Hepatocyte (in vitro differentiated cells): ENCODE measurements around the gene SEC23IP. TPM values are rescaled to one million over a fixed set of nuclear protein-coding genes. Genes with fewer than 3 reads are reported as not detected.

Experiments used
- DNase-seq: peaks from one replicate; pipeline ENCODE4 v3.0.0-alpha.2; 2016; ENCODE audit warnings: low spot score
- H2AFZ ChIP-seq: fragments of 200-600 bp; sonication (generic); 2 replicates; pipeline ENCODE4 v1.6.0; 2016; ENCODE audit warnings: antibody characterized with exemption, mild to moderate bottlenecking
- H3K27ac ChIP-seq: fragments of 200-600 bp; sonication (generic); 2 replicates; pipeline ENCODE4 v1.5.1; 2016; ENCODE audit warnings: mild to moderate bottlenecking
- H3K27me3 ChIP-seq: fragments of 200-600 bp; sonication (generic); 2 replicates; pipeline ENCODE4 v1.6.1; 2016
- H3K36me3 ChIP-seq: fragments of 200-600 bp; sonication (generic); replicated peaks from 2 replicates; pipeline ENCODE4 v1.5.1; 2016; ENCODE audit warnings: low read depth; ENCODE audit not compliant: insufficient read depth
- H3K4me1 ChIP-seq: fragments of 200-600 bp; sonication (generic); 2 replicates; pipeline ENCODE4 v1.5.1; 2016; ENCODE audit warnings: mild to moderate bottlenecking, moderate library complexity; ENCODE audit not compliant: insufficient read depth
- H3K4me2 ChIP-seq: fragments of 200-600 bp; sonication (generic); 2 replicates; pipeline ENCODE4 v1.6.0; 2016
- H3K4me3 ChIP-seq: fragments of 200-600 bp; sonication (generic); 2 replicates; pipeline ENCODE4 v1.5.1; 2016; ENCODE audit warnings: mild to moderate bottlenecking
- H3K79me2 ChIP-seq: fragments of 200-600 bp; sonication (generic); 2 replicates; pipeline ENCODE4 v1.6.0; 2017; ENCODE audit warnings: mild to moderate bottlenecking
- H3K9me2 ChIP-seq: fragments of 200-600 bp; sonication (generic); replicated peaks from 2 replicates; pipeline ENCODE4 v1.6.0; 2017; ENCODE audit warnings: mild to moderate bottlenecking; ENCODE audit not compliant: insufficient read depth
- H3K9me3 ChIP-seq: fragments of 200-600 bp; sonication (generic); 2 replicates; pipeline ENCODE4 v1.5.1; 2016; ENCODE audit warnings: low read depth, mild to moderate bottlenecking
- H4K20me1 ChIP-seq: fragments of 200-600 bp; sonication (generic); 2 replicates; pipeline ENCODE4 v1.6.0; 2016; ENCODE audit warnings: mild to moderate bottlenecking; ENCODE audit not compliant: insufficient read depth, poor library complexity, severe bottlenecking
- EZH2 ChIP-seq: fragments of 200-600 bp; sonication (generic); IDR thresholded peaks from 2 replicates; pipeline ENCODE4 v1.6.1; 2016; ENCODE audit warnings: antibody characterized with exemption, mild to moderate bottlenecking, borderline replicate concordance
- EZH2phosphoT487 ChIP-seq: fragments of 200-600 bp; sonication (generic); IDR thresholded peaks from one replicate; pipeline ENCODE4 v1.6.1; 2018; ENCODE audit warnings: antibody characterized with exemption, mild to moderate bottlenecking, low read depth, moderate library complexity; ENCODE audit not compliant: unreplicated experiment, severe bottlenecking
- WGBS: methylation state at CpG from one replicate; pipeline ENCODE4 v1.1.6; 2016; ENCODE audit warnings: low lambda C conversion rate; ENCODE audit errors: missing lambda C conversion rate; 5-methylcytosine and 5-hydroxymethylcytosine counted together
- polyA plus RNA-seq: library from polyadenylated mRNA; unstranded; fragments of >200 nt; fragmentation: Nextera tagmentation; extraction: Ambion mirVana; gene quantifications from 2 replicates; pipeline ENCODE4 v1.2.1, GENCODE V29; 2016
- total RNA-seq: library from RNA; depleted of rRNA; stranded (reverse); fragments of >200 nt; gene quantifications from 2 replicates; pipeline ENCODE4 v1.2.3, GENCODE V29; 2014
- TF ChIP-seq, protein P1 (sequence below): fragments of 200-600 bp; sonication (generic); IDR thresholded peaks from 2 replicates; pipeline ENCODE4 v1.5.1; 2016; ENCODE audit warnings: antibody characterized with exemption, mild to moderate bottlenecking; ENCODE audit not compliant: poor library complexity

SEC23IP gene
- total and polyA plus RNA-seq, 2 experiments from 2014 or later: 27.4 to 39.9 TPM

DNA sequence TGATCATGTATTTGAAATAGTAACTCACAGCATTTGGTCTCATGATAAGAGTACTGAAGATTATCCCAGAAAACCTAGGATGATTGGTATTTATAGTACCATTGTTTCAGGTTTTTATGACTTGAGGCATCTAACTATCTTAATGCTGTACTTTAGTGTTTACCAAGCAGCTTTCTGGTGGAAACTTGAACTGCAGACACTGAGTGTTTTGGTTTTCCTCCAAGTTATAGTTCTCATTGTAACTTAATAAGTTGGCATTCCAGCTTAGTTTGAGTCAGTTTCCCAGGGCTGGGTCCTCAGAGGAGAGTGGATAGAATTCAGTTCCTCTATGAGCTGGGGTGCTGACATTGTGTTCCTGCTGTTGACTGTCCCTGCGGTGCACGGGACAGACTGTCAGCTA lies 50.4 kb downstream of the SEC23IP start:
- WGBS: 98% methylated on average over 2 of the region's 2 CpGs
- H2AFZ ChIP-seq: no peak overlapping the region
- TF ChIP-seq EZH2phosphoT487: no peak
- TF ChIP-seq, protein P1, sequence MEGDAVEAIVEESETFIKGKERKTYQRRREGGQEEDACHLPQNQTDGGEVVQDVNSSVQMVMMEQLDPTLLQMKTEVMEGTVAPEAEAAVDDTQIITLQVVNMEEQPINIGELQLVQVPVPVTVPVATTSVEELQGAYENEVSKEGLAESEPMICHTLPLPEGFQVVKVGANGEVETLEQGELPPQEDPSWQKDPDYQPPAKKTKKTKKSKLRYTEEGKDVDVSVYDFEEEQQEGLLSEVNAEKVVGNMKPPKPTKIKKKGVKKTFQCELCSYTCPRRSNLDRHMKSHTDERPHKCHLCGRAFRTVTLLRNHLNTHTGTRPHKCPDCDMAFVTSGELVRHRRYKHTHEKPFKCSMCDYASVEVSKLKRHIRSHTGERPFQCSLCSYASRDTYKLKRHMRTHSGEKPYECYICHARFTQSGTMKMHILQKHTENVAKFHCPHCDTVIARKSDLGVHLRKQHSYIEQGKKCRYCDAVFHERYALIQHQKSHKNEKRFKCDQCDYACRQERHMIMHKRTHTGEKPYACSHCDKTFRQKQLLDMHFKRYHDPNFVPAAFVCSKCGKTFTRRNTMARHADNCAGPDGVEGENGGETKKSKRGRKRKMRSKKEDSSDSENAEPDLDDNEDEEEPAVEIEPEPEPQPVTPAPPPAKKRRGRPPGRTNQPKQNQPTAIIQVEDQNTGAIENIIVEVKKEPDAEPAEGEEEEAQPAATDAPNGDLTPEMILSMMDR: no peak
- TF ChIP-seq EZH2: no peak
- no peak overlapping the region for H3K4me2 ChIP-seq
- no peaks in the 10 kb centered on the region for H3K36me3 ChIP-seq
- H3K9me3 ChIP-seq: no peaks in the 10 kb centered on the region
- H3K4me1 ChIP-seq: no peaks in the 10 kb centered on the region
- no peaks in the 10 kb centered on the region for H3K9me2 ChIP-seq
- H3K27me3 ChIP-seq: no peaks in the 10 kb centered on the region
- no peak overlapping the region for H3K4me3 ChIP-seq
- H3K27ac ChIP-seq: no peak overlapping the region
- no peaks in the 10 kb centered on the region for H4K20me1 ChIP-seq
- H3K79me2 ChIP-seq: no peaks in the 10 kb centered on the region
- DNase-seq: no peak

DNA sequence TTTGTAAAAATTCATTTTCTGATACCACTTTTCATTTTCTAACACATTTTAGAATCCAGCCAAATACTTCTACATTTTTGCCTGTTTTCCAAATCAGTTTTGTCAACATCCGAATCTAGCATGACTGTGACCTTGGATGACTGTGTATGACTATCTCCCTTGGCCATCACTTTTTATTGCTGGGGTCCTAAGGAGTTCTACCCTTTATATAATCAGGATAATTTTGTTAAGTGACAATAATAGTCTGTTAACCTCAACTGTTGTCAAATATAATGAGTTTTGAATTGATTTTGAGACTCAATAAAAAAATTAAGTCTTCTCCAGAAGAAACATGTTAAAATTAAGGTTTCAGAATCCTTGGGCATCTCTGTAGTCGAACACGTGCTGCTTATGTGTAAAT lies 53.3 kb downstream of the SEC23IP start:
- TF ChIP-seq, protein P1: no peak
- no peak for TF ChIP-seq EZH2phosphoT487
- no peak for TF ChIP-seq EZH2
- no peaks in the 10 kb centered on the region for H3K9me2 ChIP-seq
- H3K27me3 ChIP-seq: no peaks in the 10 kb centered on the region
- no peaks in the 10 kb centered on the region for H3K36me3 ChIP-seq
- no peak overlapping the region for H3K4me3 ChIP-seq
- H3K4me1 ChIP-seq: no peaks in the 10 kb centered on the region
- H2AFZ ChIP-seq: no peak overlapping the region
- H3K4me2 ChIP-seq: no peak overlapping the region
- no peak overlapping the region for H3K27ac ChIP-seq
- no peak for DNase-seq
- H3K79me2 ChIP-seq: no peaks in the 10 kb centered on the region
- WGBS: 96% methylated on average over 3 of the region's 3 CpGs
- H3K9me3 ChIP-seq: no peaks in the 10 kb centered on the region
- H4K20me1 ChIP-seq: no peaks in the 10 kb centered on the region

DNA sequence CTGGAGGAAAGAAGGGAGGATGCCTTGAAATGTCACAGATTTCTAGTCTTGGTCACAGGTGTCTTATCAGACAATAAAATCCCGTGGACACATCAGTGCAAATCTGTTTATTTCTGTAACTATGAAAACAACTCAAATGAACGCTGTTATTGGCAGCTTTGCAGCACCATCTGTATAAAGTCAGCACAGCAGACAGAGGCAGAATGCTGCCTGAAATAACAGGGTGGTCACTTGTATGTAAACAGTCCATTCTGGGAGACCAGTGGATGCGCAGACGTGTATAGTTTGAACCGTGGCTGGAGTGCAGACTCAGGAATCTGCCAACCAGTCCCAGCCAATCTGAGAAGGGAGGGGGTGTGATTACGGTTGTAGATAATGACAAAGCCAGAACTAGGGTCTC lies 54.8 kb downstream of the SEC23IP start:
- Histone ChIP-seq H3K9me3 (no peaks in the 10 kb centered on the region), H3K9me2 (no peaks in the 10 kb centered on the region), H2AFZ (no peak overlapping the region), H3K79me2 (no peaks in the 10 kb centered on the region), H3K4me3 (no peak overlapping the region), H3K27me3 (no peaks in the 10 kb centered on the region), H3K27ac (no peak overlapping the region), H3K4me2 (no peak overlapping the region), H3K4me1 (no peaks in the 10 kb centered on the region), H3K36me3 (no peaks in the 10 kb centered on the region), H4K20me1 (no peaks in the 10 kb centered on the region)
- no peak for DNase-seq
- TF ChIP-seq, protein P1: no peak
- no peak for TF ChIP-seq EZH2
- TF ChIP-seq EZH2phosphoT487: no peak
- 82% methylated on average over 6 of the region's 6 CpGs for WGBS

DNA sequence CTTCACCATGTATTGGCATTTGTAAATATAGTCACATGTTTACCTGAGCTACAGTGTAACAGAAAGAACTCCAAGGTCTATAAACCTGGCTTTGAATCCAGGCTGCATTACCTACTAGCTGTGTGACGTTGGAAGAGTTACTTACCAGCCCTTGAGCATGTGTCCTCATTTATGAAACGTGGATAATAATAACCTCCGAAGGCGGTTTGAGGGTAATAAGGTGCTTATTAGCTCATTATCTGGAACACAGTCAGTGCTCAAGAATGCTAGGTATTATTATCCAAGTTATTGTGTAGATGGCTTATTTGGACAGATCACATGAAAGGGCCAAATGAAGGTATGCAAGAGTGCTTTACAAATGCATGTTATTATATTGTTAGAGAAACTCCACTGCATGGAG lies 64.9 kb downstream of the SEC23IP start:
- Histone ChIP-seq H3K4me2 (no peak overlapping the region), H2AFZ (no peak overlapping the region), H3K4me3 (no peak overlapping the region), H3K27ac (no peak overlapping the region), H3K4me1 (no peaks in the 10 kb centered on the region), H3K9me2 (no peaks in the 10 kb centered on the region), H3K9me3 (no peaks in the 10 kb centered on the region), H4K20me1 (no peaks in the 10 kb centered on the region), H3K36me3 (no peaks in the 10 kb centered on the region), H3K79me2 (no peaks in the 10 kb centered on the region), H3K27me3 (no peaks in the 10 kb centered on the region)
- 85% methylated on average over 4 of the region's 4 CpGs for WGBS
- TF ChIP-seq, protein P1: no peak
- no peak for TF ChIP-seq EZH2phosphoT487
- TF ChIP-seq EZH2: no peak
- no peak for DNase-seq
